Activated gamma-delta T cell (primary cell): ENCODE data around the gene DNAJC7.
"Not testable (repeated sequence)": the region's sequence is repeated elsewhere in the genome, so short reads cannot be mapped to it uniquely, and the experiment has no call there.

Experiments
- DNase-seq: peaks from one replicate; lab custom pipeline; 2025; lab: John Stamatoyannopoulos, UW

The DNAJC7 gene

GRCh38 chr17:42040818-42041217 lies 23.6 kb upstream of the DNAJC7 start:
- DNase-seq, result no peak

- no peak for DNase-seq
Measured at GRCh38 chr17:42039794-42040763, 22.8 kb upstream of the DNAJC7 start.

GRCh38 chr17:42038221-42038973 lies 21.2 kb upstream of the DNAJC7 start:
- no peak for DNase-seq

DNA sequence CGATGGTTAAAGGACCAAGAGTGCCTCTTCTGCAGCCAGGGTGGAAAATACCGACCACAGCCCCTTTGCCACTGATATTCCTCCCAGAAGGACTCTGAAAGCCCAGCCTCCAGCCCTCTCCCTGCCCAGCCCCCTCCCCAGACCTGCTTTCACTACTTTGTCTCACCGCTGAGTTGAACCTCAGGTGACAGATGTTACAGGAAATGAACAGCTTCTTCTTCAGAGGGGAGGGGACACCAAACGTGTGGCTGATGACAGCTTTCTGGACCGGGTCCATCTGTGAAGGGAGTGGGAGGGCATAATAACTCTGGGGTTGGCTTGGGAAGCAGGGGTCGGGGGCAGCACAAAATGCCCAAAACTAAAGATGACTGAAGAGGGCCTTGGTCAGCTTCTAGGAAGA lies 16.8 kb upstream of the DNAJC7 start:
- DNase-seq, result no peak

- no peak for DNase-seq
Measured at GRCh38 chr17:42031584-42031983, 14.3 kb upstream of the DNAJC7 start.

DNA sequence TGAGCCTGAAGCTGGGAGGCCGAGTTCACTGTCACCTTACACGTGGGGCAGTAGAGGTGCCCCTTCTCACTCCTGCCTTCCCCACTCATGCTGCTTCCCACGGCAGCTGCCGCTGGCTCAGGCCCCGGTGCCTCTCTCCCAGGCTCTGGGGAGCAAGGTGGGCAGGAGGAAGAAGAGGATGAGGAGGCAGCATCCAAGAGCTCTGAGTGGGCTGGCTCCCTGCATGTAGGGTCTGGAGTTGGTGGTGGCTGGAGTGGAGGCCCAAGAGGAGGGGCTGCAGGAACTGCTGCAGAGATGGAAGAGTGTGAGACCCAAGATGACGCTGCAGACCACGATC lies 11.5 kb upstream of the DNAJC7 start:
- no peak for DNase-seq

DNA sequence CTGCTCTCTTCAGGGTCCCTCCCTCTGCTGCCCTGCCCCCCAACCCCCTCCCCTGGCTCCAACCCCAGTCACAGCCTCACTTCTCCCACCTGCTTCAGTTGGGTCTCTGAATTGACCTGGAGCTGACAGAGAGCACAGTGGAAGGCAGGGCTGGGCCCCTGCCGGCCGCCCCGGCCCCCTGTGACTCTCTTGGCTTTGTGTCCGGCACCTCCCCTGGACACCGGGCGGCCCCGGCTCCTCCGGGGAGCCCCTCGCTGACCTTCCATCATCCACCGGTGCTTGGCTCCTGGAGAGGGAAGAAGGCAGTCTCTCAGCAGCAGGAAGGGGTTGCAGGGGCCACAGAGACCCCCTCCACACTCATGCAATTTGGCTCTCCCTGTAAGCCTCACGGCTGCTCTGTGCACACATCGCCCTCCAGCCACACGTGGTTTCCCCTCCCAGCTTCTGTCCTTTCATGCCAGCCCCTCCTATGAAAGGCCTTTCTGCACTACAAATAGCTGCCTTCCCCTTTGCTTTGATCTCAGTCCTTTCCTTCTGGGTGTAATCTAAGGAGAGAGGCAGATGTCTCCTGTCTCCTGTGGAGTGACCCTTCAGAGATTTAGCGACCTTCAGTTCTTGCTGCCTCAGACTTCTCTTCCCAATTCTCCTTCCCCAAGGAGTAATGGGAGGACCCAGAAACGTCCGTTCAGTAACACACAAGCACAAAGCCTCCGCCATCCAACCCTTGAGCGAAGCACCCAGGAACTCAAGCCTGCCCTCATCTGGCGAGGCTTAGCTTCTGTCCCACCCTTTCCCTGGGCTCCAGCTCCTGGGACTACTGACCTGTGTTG lies 10.9 kb upstream of the DNAJC7 start:
- no peak for DNase-seq

DNA sequence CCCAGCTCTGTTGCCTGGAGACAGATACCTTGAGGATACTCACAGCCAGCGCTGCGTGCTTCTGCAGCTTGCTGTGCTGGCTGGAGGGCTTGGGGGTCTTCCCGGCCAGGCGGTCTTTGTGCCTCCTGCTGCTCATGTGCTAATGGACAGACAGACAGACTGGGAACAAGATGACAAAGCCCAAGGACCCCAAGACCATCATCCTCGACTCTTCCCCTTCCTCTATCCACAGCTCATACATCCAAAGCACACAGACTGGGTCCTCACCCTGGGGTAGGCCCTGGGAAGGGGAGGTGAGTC lies 10.3 kb upstream of the DNAJC7 start:
- DNase-seq, result no peak

GRCh38 chr17:42026857-42027589 lies 9.8 kb upstream of the DNAJC7 start:
- DNase-seq, result no peak

DNA sequence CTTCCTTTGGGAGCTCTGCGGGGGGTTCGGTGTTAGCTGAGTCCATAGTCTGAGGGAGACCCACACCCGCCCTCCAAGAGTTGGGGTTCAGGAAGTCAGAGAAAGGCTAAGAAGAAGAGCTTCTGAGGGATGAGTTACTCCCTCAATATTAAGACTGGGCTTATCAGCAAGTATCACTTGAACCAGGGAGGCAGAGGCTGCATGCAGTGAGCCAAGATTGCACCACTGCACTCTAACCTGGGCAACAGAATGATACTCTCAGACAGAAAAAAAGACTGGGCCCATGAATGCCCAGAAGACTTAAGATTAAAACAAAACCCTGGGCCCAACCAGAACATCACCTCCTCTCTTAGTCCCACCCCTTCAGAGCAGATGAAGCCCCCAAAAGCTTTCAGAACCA lies 8.7 kb upstream of the DNAJC7 start:
- DNase-seq, result no peak

- no peak for DNase-seq
Measured at GRCh38 chr17:42025191-42025579, 7.9 kb upstream of the DNAJC7 start.

DNA sequence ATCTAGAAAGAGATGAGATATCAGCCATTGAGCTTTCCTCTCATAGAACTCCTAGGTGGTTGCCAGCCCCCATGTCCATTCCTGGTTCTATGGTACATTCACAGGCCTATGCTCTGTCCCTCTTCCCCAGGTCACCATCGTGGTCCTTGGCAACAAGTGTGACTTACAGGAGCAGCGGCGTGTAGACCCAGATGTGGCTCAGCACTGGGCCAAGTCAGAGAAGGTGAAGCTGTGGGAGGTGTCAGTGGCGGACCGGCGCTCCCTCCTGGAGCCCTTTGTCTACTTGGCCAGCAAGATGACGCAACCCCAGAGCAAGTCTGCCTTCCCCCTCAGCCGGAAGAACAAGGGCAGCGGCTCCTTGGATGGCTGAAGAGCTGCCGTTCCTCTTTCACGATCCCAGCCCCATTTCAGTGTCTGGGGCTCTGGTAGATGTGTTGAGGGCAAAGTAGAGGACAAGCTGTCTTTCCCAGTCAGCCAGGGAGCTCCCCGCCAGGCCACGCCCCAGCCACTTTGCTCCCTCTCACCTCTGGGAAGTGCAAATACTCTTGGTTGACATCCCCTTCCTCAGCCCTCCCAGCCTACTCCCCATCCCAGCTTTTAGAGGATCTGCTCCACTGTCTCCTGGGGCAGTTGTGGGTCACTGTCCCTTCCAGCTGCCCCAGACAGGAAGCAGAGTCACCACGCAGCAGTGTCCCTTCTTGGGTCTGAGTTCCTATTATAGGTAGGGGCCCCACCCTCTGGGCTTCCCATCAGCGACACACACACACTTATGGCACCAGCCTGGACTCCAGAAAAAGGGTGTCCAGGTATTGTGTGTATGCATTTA lies 6.5 kb upstream of the DNAJC7 start:
- DNase-seq, result no peak

- not testable (repeated sequence) for DNase-seq
Measured at GRCh38 chr17:42020845-42021244, 3.6 kb upstream of the DNAJC7 start.

DNA sequence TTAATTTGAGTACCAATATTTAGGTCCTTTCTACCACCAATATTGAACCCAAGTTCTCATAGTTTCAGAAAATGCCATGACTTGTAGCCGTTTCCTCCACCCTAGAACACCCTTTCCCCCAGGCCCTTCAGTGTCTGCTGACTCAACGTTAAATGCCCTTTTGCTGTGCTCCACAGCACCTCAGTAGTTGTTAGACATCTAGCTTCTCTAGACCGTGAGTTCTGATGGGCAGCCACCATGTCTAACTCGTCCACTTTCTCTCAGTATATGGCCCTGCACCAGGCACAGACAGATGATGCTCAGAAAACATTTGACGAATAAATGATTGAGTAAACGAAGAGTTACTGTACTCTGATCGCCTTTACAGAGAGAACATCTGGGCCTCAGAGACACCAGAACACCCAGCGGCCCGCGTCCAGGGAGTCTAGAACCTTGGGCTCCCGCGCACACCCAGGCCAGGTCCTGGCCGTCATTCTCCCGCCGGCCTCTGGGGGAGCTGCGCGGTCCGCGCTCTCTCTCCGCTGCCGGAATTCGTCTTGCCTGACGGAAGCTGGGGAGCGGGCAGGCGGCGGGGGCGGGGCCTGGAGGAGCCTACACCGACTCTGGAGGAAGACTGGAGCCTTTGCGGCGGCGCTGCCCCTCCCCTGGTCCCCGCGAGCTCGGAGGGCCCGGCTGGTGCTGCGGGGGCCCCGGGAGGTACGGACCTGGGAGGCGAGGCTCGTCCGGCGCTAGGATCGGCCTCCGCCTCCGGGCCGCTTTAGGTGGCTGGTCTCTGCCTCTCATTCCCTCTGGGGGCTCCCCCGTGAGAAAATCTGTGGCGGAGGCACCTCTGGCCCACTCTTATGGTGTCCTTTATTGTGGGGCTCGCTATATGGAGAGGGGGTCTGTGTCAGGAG lies 2.5 kb upstream of the DNAJC7 start, which contains the start of gene NKIRAS2:
TSS of gene NKIRAS2 (plus strand) at position 582 of the 896 bp plus-strand sequence. CDS start 1,488 bp downstream, outside the sequence.
- DNase-seq, result peak; percentile 91

DNA sequence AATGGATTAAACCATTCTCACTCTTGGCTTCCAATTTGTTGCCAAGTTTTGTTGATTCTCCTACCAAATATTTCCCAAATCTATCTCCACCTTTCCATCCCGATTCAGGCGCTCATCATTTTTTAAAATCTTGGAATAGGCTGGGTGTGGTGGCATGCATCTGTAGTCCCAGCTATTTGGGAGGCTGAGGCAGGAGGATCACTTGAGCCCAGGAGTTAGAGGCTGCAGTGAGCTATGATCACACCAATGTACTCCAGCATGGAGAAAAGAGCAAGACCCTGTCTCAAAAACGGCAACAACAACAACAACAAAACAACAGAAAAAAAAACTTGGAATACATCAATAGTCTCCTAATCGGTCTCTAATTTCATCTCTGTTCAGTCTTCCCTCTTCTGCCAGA lies 1.7 kb upstream of the DNAJC7 start:
- DNase-seq, result no peak

GRCh38 chr17:42018339-42018738 lies 1.1 kb upstream of the DNAJC7 start:
- no peak for DNase-seq

DNA sequence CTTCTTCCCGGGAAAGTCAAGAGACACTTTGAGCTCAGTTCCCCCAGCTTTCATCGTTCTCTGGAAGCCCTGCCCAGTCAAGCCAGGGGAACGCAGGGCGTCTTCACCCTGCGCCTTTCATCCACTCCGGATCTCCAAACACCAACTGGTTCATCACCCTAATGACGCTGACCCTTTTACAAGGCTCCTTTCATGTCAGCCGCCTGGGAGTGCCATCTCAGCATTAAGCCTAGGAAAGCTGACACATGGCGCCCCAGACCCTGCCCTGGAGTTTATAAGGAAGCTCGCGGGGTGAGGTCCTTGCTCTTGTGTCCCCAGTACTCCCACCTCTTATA lies 594 bp upstream of the DNAJC7 start:
- no peak for DNase-seq

GRCh38 chr17:42016411-42016831 lies 818 bp downstream of the DNAJC7 start:
- DNase-seq, result no peak

DNA sequence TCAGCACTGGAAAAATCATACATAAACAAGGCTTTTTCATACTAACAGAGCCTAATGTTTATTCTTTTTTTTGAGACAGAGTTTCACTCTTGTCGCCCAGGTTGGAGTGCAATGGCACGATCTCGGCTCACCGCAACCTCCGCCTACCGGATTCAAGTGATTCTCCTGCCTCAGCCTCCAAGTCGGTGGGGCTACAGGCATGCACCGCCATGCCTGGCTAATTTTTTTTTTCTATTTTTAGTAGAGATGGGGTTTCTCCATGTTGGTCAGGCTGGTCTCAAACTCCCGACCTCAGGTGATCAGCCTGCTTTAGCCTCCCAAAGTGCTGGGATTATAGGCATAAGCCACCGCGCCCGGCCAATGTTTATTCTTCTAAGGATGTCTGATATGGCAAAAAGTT lies 3.5 kb downstream of the DNAJC7 start:
- DNase-seq, result not testable (repeated sequence)

DNA sequence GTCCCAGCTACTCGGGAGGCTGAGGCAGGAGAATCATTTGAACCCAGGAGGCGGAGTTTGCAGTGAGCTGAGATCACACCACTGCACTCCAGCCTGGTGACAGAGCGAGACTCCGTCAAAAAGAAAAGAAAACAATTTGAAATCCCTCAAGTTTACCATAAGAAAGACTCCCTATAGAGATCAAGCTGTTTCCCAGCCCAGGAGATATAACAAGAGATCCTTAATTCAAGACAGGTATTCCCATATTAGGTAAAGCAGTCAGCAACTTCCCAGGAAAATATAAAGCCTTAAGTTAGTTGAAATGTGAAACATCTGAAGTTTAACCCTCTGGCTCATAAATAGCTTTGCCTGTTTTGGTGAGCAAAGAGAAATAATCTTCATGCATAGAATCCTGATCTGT lies 4.9 kb downstream of the DNAJC7 start:
- DNase-seq, result not testable (repeated sequence)
